AG08395 (cell line): Measurements from ENCODE around the gene FLG2.
"Not testable (repeated sequence)": the region's sequence is repeated elsewhere in the genome, so short reads cannot be mapped to it uniquely, and the experiment has no call there.

Experiments used
- DNase-seq: peaks from one replicate; pipeline ENCODE4 v3.0.0; 2012; ENCODE audit warnings: mixed read lengths, low spot score

FLG2 gene

GRCh38 chr1:152312169-152312568 lies 47.6 kb downstream of the FLG2 start:
- DNase-seq, result not testable (repeated sequence)

GRCh38 chr1:152309955-152310354 lies 49.9 kb downstream of the FLG2 start:
- no peak for DNase-seq

GRCh38 chr1:152309320-152309901 lies 50.4 kb downstream of the FLG2 start:
- DNase-seq, result not testable (repeated sequence)

GRCh38 chr1:152308758-152309157 lies 51.0 kb downstream of the FLG2 start:
- DNase-seq, result not testable (repeated sequence)

GRCh38 chr1:152307970-152308369 lies 51.8 kb downstream of the FLG2 start:
- not testable (repeated sequence) for DNase-seq

- DNase-seq, result not testable (repeated sequence)
Measured at GRCh38 chr1:152306123-152306522, 53.7 kb downstream of the FLG2 start.

- DNase-seq, result not testable (repeated sequence)
Measured at GRCh38 chr1:152304773-152305172, 55.0 kb downstream of the FLG2 start.

GRCh38 chr1:152303139-152303872 lies 56.5 kb downstream of the FLG2 start:
- not testable (repeated sequence) for DNase-seq
